Stromal cell of bone marrow (primary cell): ENCODE data around the gene TRABD2B.

Experiments used
- DNase-seq: peaks from one replicate; pipeline ENCODE4 v3.0.0-alpha.2; 2012; ENCODE audit warnings: low read depth

The TRABD2B gene

DNA sequence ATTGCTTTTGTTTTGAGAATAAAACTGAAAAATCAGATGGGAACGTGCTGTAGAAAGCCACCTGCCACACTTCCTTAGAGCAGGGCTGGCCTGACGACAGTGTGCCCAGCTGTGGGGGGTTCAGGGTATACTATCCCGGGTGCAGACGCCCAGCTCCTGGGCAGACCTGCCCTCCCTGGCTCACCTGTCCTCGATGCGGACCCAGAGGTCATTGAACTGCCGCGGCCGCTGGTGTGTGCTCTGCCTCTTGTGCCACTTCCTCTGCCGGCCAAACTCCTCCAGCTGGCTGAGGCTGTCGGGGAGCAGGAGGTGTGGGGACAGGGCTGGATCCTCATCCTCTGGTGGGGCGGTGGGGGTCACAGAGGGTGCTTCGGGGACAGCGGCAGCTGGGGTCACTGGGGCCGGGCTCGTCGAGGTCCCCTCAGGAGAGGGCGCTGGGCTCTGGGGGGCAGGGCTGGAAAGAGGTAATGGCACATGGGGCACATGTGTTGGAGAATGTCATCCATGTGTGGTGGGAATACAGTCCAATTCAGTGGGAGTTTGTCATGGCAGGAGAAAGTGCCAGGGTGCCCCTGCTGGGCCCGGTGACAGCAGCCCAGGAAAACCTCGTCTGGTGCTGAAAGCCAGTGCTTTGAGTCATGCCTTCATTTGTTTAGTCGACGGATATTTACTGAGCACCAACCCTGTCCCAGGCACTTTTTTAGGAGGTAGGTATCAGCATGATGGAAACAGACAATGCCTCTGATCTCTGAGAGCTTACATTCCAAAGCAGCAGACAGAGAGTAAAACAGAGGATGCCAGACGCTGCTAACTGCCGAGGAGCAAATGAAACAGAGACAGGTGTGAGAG lies 222.0 kb downstream of the TRABD2B start:
- DNase-seq = no peak

DNA sequence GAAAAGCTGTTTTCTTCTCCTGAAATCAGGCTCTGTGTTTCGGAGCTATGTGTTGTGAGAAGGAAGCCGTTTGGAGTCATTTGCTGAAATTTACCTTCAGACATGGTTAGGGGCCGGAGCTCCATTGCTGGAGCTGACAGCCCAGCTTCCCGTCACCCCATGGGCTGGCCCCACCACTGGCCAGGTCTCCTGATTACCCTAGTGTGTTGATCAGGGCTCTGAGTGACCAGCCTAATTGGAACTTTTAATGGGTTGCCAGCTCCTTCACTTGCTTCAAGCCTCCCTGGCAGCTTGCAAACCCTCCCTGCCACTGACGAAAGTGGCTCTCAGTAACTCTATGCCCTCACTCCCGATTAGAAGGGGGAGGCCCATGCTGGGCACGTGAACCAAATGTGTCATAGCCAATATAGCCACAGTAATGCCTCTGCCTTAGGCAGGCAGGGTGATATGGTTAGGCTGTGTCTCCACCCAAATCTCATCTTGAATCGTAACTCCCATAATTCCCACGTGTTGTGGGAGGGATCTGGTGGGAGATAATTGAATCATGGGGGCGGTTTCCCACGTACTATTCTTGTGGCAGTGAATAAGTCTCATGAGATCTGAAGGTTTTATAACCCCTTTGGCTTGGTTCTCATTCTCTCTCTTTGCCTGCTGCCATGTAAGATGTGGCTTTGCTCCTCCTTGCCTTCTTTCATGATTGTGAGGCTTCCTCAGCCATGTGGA lies 224.1 kb downstream of the TRABD2B start:
- no peak for DNase-seq

DNA sequence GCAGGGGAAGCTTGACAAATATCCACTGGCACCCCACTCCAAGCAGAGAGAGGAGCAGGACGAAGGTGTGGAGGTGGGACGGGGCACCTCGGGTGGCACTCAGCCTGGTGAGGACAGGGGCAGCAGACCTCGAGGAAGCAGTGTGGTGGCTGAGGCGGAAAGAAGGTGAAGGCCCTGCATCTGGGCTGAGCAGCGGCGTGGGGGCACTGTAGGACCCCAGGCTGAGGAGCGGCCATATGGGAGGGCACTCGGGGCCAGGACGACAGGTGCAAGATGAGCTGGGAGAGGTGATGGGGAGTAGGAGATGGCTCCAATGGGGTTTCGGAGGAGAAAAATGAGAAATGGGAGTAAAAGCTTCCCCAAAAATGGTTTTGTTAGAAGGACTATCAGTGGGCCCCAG lies 224.9 kb downstream of the TRABD2B start:
- no peak for DNase-seq

DNA sequence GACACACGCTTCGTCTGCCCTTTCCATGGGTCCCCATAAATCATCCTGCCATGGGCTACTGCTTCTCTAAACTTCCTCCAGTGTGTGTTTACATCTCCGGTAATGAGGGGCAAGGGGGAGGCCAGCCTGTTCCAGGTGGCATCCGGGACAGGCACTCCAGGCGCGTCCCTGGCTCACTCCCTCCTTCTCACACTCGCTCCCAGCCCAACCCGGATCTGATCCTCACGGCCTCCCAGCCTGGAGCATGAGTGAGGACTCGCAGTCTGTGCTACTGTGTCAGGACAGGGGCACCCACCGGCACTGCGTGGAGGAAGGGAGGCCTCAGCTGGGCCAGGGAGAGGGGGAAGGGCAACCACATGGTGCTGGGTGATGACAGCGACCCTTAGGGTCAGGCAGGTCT lies 225.4 kb downstream of the TRABD2B start:
- DNase-seq = no peak

DNA sequence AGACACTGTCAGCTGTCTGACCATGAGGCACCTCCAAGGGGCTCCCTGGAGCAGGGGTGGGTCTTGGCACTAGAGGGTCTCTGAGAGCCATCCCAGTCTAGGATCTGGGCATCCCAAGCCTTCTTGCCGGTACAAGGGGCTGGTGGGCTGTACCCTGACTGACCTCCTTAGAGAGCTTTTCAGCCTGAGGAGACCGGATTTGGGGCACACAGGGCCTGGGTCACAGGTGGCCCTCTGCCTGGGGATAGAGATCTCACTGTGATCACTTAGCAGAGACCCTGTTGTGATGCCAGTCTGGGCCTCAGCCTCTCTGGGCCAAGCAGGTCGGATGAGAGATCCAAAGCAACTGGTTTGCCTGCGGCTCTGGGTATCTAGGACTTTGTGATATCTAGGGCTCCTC lies 227.2 kb downstream of the TRABD2B start:
- DNase-seq = no peak

DNA sequence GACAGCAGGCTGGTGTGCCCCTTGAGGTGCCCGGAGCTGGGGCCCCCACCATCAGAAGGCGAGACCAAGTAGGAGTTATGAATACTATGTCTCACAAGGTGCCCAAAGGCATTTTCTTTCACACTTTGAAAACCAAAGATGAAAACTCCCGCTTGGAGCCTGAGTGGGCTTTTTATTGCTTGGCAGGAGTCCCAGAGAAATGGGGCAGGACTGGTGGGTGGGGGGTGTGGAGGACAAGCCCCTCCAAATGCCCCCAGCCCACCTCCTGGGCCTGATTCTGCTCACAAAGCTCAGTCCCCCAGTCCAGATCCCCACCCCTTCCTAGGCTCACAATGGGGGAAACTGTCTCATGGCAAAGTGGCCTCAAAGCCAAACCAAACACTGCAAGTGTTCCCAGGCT lies 227.9 kb downstream of the TRABD2B start:
- no peak for DNase-seq

DNA sequence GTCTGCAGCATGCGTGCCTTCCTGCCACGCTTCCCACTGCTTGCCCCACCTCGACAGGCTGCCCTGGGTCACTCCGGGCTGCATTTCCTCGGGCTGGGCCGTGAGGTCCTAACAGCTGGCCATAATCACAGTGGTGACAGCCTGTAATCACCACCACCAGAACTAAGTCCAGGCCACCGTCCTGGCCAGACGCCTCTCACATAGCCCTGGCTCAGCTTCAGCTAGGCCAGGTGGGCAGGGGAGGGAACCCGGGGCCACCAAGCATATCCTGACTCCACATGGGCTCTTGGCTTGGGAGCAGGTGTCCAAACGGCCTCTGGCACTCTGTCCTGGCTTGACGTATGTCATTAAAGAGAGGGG lies 229.5 kb downstream of the TRABD2B start:
- no peak for DNase-seq

DNA sequence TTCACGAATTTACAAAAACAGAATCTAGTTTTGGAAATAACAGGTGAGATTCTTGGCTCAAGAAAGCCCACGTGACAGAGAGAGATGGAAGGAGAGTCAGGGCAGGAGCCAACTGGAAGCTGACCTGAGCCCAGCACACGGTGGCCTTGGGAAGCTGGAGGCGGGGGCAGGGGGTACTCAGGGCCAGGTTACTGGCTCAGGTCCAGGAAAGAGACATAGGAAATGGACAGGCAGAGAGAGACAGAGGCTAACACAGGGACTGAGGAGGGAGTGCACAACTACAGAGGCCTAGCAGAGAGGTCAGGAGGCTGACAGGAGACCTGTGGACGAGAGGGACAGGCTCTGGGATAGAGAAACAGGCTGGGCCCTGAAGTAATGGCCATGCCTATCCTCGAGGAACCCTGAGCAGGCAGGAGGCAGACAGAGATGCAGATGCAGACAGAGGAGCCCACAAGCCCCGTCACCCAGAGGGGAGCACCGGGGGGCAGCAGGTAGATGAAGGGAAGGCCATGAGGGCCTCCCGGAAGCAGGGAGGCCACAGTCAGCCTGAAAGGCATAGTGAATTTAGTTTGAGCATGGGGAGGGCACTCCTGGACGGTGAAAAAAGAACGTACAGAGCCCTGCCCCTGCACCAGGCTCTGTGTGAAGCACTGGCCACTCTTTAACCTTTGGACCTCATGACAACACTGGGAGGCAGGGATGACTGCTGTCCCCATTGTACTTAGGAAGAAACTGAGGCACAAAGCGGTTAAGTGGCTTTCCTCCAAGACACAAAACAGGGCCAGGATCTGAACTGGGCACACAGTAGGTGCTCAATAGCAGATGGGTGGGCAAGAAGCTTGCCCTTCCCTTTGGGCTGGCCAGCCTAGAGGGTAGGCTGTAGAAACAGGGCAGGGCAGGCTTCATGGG lies 230.1 kb downstream of the TRABD2B start:
- DNase-seq = no peak

DNA sequence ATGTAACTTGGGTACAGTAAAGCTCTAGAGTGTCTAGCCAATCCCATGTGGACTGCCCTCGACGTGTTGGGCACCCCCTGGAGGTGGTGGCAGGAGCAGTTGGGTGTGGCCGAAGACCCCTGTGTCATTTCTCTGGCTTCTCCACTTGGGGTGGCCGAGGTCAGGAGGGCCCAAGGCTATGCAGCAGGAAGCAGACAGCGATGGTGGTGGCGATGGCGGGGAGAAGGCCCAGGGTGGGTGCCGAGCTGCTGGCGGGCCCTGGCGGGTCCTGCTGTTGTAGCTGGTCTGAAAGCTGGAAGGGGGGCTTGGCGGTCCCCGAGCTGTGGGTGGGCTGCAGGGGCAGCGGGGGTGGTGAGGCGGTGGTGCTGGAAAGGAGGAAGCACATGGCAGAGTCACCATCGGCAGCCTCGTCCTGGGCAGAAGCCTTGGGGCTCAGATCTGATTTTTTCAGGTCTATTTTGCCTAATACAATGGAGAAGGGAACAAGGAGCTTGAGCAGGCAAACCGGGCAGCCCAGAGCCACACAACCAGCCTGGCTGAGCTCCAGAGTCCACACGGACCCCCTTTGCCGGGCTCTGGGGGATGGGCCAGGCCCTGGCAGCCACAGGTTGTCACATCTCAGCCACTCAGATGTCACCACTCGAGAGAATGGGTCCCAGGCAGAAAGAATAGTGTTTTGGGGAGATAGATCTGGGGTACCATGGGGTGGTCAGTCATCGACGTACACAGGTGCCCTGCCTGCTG lies 231.3 kb downstream of the TRABD2B start:
- no peak for DNase-seq

DNA sequence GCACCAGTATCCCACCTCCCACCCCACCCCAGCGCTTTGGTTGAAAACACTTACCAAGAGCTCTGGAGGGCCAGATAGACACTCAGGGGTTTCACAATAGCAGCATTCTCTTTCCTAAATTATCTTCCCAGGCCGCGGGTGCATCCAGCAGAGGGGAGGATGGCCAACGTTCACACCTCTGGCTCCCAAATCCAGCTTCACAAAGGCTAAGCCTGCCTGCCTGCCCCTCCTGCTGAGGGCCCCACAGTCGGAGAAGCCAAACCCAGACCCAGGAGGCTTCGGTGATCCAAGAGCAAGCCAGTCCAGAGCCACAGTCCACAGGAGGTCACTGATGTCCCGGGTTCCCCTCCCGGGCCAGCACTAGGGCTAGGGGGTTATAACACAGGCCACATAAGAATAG lies 231.9 kb downstream of the TRABD2B start:
- no peak for DNase-seq

DNA sequence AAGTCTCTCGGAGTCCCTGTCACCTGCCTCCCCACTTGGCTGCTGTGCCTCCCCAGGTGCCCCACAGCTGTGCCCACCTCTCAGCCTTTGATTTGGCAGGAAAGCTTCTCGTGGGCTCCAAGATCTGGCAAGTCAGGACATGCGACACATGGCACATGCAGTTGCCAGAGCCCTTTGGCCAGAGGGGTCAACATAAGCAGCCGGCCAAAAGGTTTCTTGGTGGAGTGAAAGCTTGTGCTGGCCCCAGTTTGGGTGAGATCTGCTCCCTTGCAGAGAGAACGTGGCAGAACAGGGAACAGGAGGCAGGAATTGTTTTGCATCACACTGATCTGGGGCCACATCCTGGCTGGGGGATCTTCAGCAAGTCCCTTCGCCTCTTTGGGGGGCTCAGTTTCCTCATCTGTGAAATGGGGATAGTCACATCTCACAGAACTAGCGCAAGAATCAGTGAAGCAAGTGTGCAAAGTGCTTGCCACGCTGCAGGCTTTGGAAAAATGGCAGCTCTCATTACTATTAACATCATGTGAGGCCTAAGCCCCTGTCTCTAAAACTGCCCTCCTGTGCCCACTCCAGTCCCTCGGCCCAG lies 232.6 kb downstream of the TRABD2B start:
- DNase-seq = no peak

DNA sequence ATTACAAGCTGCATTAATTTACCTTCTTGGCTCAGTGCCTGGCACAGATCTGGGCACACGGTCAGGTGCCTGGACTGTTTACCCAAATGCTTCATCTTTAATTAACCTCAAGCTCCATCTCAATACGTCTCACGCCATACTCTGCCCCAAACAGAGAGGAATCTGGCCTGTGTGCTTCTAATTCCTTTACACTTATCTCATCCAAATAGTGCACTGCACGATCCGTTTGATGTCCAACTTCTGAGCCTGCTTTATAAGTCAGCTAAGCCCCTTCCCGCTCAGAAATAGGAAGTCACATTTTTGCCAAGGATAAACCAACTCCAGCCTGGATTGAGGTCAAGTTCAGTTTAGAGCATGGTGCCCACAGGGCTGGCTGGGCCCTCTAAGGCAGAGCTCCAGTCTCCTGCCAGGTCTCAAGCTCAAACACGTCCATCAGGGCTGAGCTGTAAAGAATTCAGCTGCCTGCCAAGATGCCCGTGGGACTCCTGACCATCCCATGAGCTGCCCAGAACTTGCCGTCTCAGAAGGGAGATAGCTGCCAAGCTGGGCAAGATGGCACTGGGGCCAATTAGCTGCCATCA lies 233.5 kb downstream of the TRABD2B start:
- DNase-seq = no peak

DNA sequence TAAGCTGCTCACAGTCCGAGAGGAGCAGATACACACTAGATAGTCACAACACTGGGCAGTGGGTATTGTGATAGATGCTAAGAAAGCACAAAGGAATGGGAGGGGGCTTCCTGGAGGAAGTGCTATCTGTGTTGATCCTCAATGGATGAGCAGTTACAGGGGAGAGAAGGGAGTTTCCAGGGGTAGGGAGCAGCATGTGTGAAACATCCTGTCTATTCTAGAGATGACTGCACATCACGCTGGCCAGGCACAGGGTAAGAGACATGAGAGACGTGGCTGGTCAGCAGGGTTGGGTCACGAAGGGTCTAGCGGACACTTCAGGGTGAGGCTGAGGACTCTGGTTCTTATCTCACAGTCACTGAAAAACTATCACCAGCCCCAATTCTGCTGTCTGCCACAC lies 235.2 kb downstream of the TRABD2B start:
- no peak for DNase-seq

DNA sequence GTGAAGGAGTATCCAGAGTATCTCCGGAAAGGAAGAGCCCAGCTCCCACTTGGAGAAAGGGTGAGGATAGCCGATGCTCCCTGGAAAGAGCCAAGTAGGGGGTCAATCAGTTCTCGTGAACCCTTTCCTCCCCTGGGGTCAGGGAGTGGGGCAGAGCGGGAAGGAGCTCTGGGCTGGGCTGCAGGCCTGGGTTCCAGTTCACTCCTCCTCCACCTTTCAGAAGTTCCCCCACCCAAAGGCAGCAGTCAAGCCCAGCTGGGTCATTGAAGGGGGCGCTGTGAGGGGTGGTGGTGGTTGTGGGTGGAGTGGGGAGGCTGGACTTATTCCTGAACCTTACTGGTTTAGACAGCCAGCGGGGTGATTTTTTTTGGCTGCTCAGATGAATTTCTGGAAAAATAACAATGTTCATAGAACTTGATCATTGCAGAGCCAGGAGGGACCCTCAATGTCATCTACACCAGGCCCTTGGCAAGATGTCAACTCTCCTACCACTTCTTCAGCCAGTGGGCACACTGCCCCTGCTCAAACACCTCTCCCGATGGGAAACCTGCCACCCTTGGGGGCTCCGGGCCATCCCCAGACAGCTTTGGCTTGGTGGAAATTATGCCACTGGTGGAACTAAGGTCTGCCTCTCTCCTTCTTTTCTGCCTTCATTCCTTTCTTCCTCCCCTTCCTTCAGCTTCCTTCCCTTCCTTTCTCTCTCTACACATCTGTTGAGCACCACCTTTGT lies 235.8 kb downstream of the TRABD2B start:
- no peak for DNase-seq

DNA sequence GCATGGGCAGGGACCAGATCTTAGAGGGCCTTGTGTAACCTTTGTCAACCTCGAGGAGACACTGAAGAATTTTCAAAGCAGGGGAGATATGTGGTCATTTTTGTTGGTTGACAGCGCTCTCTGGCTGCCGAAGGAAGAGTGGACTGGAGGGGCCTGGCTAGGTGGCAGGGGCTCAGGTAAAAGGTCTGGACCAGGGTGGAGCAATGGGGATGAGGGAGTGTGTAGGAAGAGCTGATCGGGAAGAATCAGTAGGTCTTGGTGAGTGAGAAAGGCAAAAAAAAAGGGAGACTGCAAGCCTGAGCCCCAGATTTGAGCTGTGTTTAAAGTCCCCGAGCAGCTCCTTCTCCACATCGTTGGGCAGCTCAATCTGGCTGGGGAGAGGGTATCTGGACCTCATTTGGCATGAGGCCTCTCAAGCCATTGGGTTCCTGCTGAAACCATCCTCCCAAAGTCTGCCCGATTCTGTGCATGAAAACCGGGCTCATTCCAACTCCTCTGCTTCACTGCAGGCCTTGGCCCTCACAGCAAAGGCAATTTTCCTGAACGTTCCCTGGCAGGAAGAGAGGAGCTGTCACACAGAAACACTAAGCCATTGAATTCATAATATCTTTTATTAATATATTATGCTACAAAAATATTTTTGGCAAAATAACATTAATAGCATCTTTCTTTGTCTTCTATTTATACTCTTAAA lies 237.1 kb downstream of the TRABD2B start:
- no peak for DNase-seq

DNA sequence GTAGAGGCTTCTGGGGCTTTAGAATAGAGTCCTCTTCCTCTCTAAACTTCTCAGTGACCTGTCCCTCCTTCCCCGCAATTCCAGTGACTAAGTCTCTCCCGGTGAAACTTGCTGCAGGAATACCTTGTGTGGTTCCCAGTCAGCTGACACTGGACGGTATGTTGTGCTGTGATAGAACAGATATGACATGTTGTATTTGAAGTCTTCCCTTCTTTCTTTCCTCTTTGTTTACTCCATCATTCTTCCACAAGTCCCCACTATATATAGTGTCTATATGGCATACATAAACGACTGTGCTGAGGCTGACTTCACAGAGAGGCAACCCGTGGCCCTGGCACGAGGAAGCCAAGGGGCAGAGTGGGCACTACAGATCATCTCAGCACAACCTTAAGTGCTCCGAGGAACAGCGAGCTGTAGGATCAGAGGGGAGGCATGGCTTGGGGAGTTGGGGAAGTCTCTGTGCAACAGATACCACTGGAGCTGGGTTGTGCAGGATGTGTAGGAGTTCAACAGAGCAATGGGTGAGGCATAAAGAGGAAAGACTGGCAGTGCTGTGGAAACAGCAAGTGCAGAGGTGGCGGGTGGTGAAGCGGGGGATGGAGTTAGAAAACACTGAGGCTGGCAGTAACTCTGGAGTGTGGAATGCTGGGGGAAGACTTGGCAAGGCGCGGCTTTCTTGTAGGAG lies 237.8 kb downstream of the TRABD2B start:
- DNase-seq = no peak

DNA sequence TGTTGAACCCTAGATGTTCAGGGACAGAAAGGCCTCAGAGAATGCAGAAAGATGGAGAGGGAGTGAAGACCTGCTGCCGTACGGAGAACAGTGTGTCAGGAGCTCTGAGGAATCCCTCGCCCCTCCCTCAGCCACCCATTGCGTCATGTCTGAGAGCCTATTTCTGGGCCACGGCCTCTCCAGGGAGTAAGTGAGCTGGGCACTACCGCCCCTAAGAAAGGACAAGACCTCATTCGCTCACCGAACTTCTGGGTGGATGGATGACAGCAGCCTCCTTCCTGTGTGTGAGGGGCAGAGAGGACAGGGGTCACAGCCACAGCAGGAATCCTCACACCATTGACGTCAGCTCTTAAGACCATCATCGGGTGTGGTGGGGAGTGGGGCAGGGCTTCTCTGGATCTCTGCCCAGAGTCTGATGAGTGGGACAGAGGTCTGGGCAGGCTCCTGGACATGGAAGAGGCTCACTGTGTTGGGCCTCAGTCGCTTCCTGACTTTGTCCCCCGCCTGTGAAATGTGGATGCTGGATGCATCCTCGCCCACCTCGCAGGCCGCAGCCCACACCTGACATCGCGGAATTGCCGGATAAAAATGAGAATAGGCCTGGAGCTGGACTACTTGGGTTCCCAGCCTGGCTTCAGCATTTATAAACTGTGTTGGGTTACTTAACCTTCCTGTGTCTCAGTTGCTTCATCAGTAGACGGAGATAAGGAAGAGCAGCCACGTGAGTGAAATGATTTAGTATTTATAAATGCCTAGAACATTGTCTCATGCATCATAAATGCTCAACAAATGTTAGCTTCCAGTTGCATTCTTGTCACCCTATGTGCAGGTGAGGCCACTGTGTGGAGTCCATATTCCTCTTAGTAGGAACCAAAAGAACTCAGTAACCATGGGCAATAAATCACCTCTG lies 238.6 kb downstream of the TRABD2B start:
- DNase-seq = no peak
